Spleen (tissue), 11 donors: Measurements from ENCODE around the gene KRT34. TPM values are rescaled to one million over a fixed set of nuclear protein-coding genes. Genes with fewer than 3 reads are reported as not detected.
"Not testable (repeated sequence)": the region's sequence is repeated elsewhere in the genome, so short reads cannot be mapped to it uniquely, and the experiment has no call there.

Experiments used
- DNase-seq: peaks from one replicate; pipeline ENCODE4 v3.0.0-alpha.2; 2020
- H3K27ac ChIP-seq, 8 donors: fragments of 200-600 bp; sonication (generic) in 7 of 8; 1 replicate in 4 of 8; 2 replicates in 4 of 8; pipeline versions ENCODE4 v1.5.0 to v1.8.0; 2016 to 2021; ENCODE audit warnings: inconsistent platforms in 4 of 8, mild to moderate bottlenecking in 4 of 8, moderate library complexity in 1 of 8
- H3K27me3 ChIP-seq, 7 donors: fragments of 200-600 bp; sonication (generic) in 6 of 7; replicated peaks in 1 of 7; 1 replicate in 4 of 7; 2 replicates in 3 of 7; pipeline versions ENCODE4 v1.5.0 to v1.8.0; 2016 to 2021; ENCODE audit warnings: inconsistent platforms in 3 of 7, mild to moderate bottlenecking in 1 of 7
- H3K36me3 ChIP-seq, 6 donors: fragments of 200-600 bp; sonication (generic) in 5 of 6; 1 replicate in 4 of 6; 2 replicates in 2 of 6; pipeline versions ENCODE4 v1.5.0 to v1.8.0; 2016 to 2021; ENCODE audit warnings: inconsistent platforms in 2 of 6
- H3K4me1 ChIP-seq, 6 donors: fragments of 200-600 bp; sonication (generic) in 5 of 6; 1 replicate in 3 of 6; 2 replicates in 3 of 6; pipeline versions ENCODE4 v1.5.0 to v1.8.0; 2016 to 2021; ENCODE audit warnings: inconsistent platforms in 3 of 6
- H3K4me3 ChIP-seq, 8 donors: fragments of 200-600 bp; sonication (generic) in 7 of 8; 1 replicate in 4 of 8; 2 replicates in 4 of 8; pipeline versions ENCODE4 v1.5.0 to v1.8.0; 2016 to 2021; ENCODE audit warnings: inconsistent platforms in 4 of 8, mild to moderate bottlenecking in 4 of 8, moderate library complexity in 2 of 8
- H3K9me3 ChIP-seq, 8 donors: fragments of 200-600 bp; sonication (generic) in 7 of 8; 1 replicate in 4 of 8; 2 replicates in 4 of 8; pipeline versions ENCODE4 v1.5.0 to v1.8.0; 2016 to 2021; ENCODE audit warnings: inconsistent platforms in 4 of 8
- POLR2A ChIP-seq, 3 donors: fragments of 450-650 bp; IDR thresholded peaks; one replicate each; pipeline ENCODE4 v1.5.1; 2017; ENCODE audit warnings: antibody characterized with exemption in 3 of 3, mild to moderate bottlenecking in 1 of 3
- POLR2AphosphoS5 ChIP-seq, 3 donors: sonication (generic); formaldehyde crosslinking; IDR thresholded peaks; one replicate each; pipeline ENCODE4 v1.5.1; 2017; ENCODE audit warnings: antibody characterized with exemption in 3 of 3
- WGBS, 5 donors: extraction: QIAGEN DNeasy Blood & Tissue Kit in 3 of 5; methylation state at CpG; one replicate each; pipeline versions ENCODE4 v1.1.5 to v1.1.7; 2013 to 2018; 5-methylcytosine and 5-hydroxymethylcytosine counted together
- intact Hi-C: fragments of 100-400 bp; cut with DNase I; formaldehyde crosslinking; loops from one replicate; pipeline ENCODE4 v1.15.0; 2023; ENCODE audit warnings: low total_unique reads
- polyA plus RNA-seq, 3 donors: library from polyadenylated mRNA; stranded (reverse); fragments of 200-250 nt; gene quantifications; one replicate each; pipeline ENCODE4 v1.2.1, GENCODE V29; 2013
- total RNA-seq, 7 donors: library from RNA; depleted of rRNA in 3 of 7; stranded (reverse); fragments of >200 nt in 3 of 7; fragmentation: NEBNext Ultra II Directional in 4 of 7; extraction: Animal tissue kit (Norgen Biotek cat#: 25700) in 4 of 7; gene quantifications; one replicate each; pipeline versions ENCODE4 v1.1.0 to v1.2.1, GENCODE V29; 2016 to 2021
- TF ChIP-seq, protein P1 (sequence below), 11 experiments: fragments of 200-600 bp in 7 of 11; fragments of 450-650 bp in 4 of 11; sonication (generic) in 4 of 11; IDR thresholded peaks in 8 of 11; conservative IDR thresholded peaks in 3 of 11; 1 replicate in 7 of 11; 2 replicates in 4 of 11; pipeline versions ENCODE4 v1.4.0 to v1.8.0; 2016 to 2021; ENCODE audit warnings: antibody characterized with exemption in 11 of 11, inconsistent platforms in 4 of 11, mild to moderate bottlenecking in 1 of 11
- donor health status: healthy with polysubstance abuse.
- donor health status: DM: no; HTN: no; CAD: no; lungs with moderate emphysema.
- donor health status: DM: no; HTN: no; CAD: no.
- donor health status: Bipolar disorder and iron deficiency.
- donor health status: healthy.
- donor health status: DM: no; HTN: no; CAD: no.
- donor health status: DM: yes; HTN: yes; CAD: no.

KRT34 gene
- total and polyA plus RNA-seq, 10 donors: not detected

DNA sequence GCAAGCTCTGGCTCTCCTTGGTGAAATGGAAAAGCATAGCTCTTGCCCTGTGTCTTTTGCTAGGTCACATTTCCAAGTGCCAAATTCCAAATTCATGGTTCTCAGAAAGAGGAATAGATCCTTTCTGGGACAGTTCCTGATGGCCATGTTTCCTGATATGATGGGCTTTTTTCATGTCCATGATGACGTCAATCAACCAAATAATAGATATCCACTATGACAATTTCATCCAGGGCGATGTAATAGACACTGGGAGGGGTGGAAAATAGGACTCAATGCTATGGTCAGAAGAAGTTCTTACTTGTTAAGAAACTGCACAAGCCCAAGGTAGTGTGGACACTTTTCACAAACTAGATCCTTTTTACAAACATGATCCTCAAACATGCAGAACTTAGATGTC, 30.9 kb downstream of the KRT34 start:
- no peak for DNase-seq
- TF ChIP-seq, protein P1, sequence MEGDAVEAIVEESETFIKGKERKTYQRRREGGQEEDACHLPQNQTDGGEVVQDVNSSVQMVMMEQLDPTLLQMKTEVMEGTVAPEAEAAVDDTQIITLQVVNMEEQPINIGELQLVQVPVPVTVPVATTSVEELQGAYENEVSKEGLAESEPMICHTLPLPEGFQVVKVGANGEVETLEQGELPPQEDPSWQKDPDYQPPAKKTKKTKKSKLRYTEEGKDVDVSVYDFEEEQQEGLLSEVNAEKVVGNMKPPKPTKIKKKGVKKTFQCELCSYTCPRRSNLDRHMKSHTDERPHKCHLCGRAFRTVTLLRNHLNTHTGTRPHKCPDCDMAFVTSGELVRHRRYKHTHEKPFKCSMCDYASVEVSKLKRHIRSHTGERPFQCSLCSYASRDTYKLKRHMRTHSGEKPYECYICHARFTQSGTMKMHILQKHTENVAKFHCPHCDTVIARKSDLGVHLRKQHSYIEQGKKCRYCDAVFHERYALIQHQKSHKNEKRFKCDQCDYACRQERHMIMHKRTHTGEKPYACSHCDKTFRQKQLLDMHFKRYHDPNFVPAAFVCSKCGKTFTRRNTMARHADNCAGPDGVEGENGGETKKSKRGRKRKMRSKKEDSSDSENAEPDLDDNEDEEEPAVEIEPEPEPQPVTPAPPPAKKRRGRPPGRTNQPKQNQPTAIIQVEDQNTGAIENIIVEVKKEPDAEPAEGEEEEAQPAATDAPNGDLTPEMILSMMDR (IDR thresholded peaks at IDR 0.05 in 8 of 11, conservative IDR thresholded peaks at IDR 0.05 in 3 of 11): no peak
- TF ChIP-seq POLR2AphosphoS5 (IDR thresholded peaks at IDR 0.05): no peak
- TF ChIP-seq POLR2A (IDR thresholded peaks at IDR 0.05): no peak
- intact Hi-C loops: no loop called here
- 70 to 97% (median 85%) methylated on average over 2 of the region's 2 CpGs for WGBS, 5 donors
- Histone ChIP-seq H3K36me3 (no peaks in the 10 kb centered on the region), H3K4me1 (no peaks in the 10 kb centered on the region), H3K9me3 (peaks cover 0 to 2% (median 0%) of the 10 kb centered on the region in 8 donors), H3K27ac (no peak overlapping the region), H3K27me3 (peaks cover 0 to 17% (median 0%) of the 10 kb centered on the region in 7 donors), H3K4me3 (no peak overlapping the region)

DNA sequence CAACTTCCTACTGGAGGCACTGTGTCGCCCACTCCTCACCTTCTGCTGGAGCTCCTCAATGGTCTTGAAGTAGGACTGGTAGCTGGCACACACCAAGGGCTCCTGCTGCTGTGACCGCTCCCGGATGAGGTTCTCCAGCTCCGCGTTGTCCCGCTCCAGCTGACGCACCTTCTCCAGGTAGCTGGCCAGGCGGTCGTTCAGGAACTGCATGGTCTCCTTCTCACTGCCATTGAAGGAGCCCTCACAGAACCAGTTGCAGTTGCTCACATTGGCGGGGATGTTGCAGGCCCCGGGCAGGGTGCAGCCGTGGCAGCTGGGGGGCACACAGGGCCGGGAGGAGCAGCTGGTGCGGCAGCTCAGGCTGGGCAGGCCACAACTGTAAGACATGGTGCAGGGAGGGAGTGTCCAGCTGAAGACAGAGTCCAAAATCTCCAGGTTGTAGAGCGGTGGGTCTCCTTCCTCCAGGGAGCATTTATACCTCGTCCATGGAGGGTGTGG, 31.7 kb downstream of the KRT34 start, which contains the start of gene KRT33A:
Gene KRT33A (minus strand): TSS at position 448 of the 498 bp plus-strand sequence. CDS start 61 bp downstream, at position 387.
- H3K4me3 ChIP-seq, H3K27ac ChIP-seq, intact Hi-C loops, DNase-seq, H3K4me1 ChIP-seq, H3K36me3 ChIP-seq, H3K9me3 ChIP-seq: not testable (repeated sequence)
- H3K27me3 ChIP-seq: peaks cover 0 to 17% (median 0%) of the 10 kb centered on the region in 7 donors
- WGBS, 5 donors: 83 to 91% (median 89%) methylated on average over 9 to 16 of the region's 16 CpGs

DNA sequence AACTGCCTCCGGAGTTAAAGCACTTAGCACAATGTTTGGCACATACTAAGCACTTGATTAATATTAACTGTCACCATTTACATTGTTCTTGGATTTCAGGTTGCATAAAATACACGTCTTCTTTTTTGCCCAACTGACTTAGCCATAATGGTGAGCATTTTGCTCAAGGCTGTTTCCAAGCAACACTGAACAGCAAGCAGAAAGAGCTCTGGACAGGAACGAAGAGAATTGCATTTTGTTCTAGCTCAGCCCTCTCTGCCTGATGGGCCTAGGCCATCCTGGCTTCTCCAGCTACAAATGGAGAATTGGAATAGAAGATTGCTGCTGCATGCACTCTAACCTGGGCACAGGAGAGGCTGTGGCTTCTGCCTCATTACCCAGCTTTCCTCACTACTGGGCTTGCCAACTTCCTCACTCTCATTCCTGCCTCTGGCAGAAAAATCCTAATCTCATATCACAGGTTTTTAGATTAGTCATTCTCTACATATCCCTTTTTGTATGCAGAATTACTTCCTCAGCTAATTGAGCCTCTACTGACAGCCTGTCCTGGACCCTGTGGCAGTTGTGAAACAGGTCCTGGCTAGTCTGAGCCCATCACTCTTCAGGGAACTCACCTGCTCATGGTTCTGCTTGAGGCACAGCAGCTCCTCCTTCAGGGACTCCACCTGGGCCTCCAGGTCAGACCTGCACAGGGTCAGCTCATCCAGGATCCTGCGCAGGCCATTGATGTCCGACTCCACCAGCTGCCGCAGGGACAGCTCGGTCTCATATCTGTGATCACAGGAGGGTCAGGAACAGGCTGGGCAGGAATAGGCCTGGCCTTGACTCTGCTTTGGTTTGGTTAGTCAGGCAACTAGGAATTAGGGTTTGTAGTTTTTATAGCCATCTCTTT, 34.0 kb downstream of the KRT34 start:
- WGBS, 5 donors: 85 to 94% (median 88%) methylated on average over 7 of the region's 7 CpGs
- TF ChIP-seq POLR2A (IDR thresholded peaks at IDR 0.05): no peak
- TF ChIP-seq, protein P1 (IDR thresholded peaks at IDR 0.05 in 8 of 11, conservative IDR thresholded peaks at IDR 0.05 in 3 of 11): no peak
- TF ChIP-seq POLR2AphosphoS5 (IDR thresholded peaks at IDR 0.05): no peak
- DNase-seq: no peak
- intact Hi-C loops: no loop called here
- Histone ChIP-seq H3K9me3 (peaks cover 0 to 7% (median under 1%) of the 10 kb centered on the region in 8 donors), H3K4me3 (no peak overlapping the region), H3K27me3 (peaks cover 0 to 14% (median 0%) of the 10 kb centered on the region in 7 donors), H3K4me1 (no peaks in the 10 kb centered on the region), H3K36me3 (no peaks in the 10 kb centered on the region), H3K27ac (no peak overlapping the region)

DNA sequence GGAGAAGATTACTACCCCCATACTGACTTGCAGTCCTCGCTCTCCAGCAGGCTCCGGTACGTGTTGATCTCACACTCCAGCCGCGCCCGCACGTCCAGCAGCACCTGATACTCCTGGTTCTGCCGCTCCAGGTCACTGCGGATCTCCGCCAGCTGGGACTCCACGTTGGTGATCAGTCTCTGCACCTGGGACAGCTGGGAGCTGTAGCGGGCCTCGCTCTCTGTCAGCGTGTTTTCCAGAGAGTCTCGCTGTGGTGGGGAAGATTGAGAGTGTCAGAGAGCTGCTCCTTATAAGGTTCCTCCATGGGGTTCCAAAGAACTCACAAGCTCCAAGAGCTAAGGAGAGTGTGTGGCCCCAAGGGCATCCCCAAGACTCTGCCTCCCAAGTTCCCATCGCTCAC, 35.7 kb downstream of the KRT34 start:
- H3K9me3 ChIP-seq: peaks cover 0 to 24% (median 16%) of the 10 kb centered on the region in 8 donors
- H3K4me1 ChIP-seq, H3K27ac ChIP-seq, H3K27me3 ChIP-seq, H3K4me3 ChIP-seq, intact Hi-C loops, H3K36me3 ChIP-seq, DNase-seq: not testable (repeated sequence)
- 88 to 94% (median 92%) methylated on average over 15 to 16 of the region's 16 CpGs for WGBS, 5 donors

DNA sequence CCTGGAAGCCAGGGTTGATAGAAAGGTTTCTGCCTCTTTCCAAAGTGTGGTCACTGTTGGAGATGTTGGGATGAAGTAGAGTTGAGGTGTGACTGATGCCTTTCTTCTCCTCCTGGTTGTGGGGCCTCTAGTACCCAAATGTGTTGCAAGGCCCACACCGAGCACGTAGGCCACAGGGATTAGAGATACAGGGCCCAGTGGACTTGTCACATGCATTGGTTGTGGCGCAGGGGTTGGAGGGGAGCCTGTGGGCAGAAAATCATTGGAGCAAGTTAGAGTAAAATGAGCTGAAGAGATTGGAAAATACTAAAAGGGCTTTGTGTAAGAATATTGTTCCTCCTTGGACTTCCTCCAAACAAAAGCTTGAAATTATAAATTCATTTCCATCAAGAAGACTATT, 36.1 kb downstream of the KRT34 start:
- H3K27ac ChIP-seq: no peak overlapping the region
- intact Hi-C loops: no loop called here
- H3K4me1 ChIP-seq: peaks cover 0 to 3% (median 0%) of the 10 kb centered on the region in 6 donors
- TF ChIP-seq POLR2AphosphoS5 (IDR thresholded peaks at IDR 0.05) (no peak), POLR2A (IDR thresholded peaks at IDR 0.05) (no peak)
- TF ChIP-seq, protein P1 (IDR thresholded peaks at IDR 0.05 in 8 of 11, conservative IDR thresholded peaks at IDR 0.05 in 3 of 11): no peak
- no peak overlapping the region for H3K4me3 ChIP-seq
- peaks cover 0 to 24% (median 16%) of the 10 kb centered on the region in 8 donors for H3K9me3 ChIP-seq
- no peak for DNase-seq
- WGBS, 5 donors: 88 to 98% (median 93%) methylated on average over 3 of the region's 3 CpGs
- no peaks in the 10 kb centered on the region for H3K36me3 ChIP-seq
- no peaks in the 10 kb centered on the region for H3K27me3 ChIP-seq
